Stimulated activated CD4-positive, alpha-beta T cell treated with anti-CD3 and anti-CD28 coated beads, Interleukin-1b, Interleukin-23, amount 100 ng/mL, for 4 hours (primary cell): ENCODE data around the gene UNC13A.
"Not testable (repeated sequence)": the region's sequence is repeated elsewhere in the genome, so short reads cannot be mapped to it uniquely, and the experiment has no call there.

ENCODE experiments used
- DNase-seq, 2 donors: peaks; one replicate each; pipeline ENCODE4 v3.0.0-alpha.2; 2020; ENCODE audit warnings: low read depth in 2 of 2

The UNC13A gene

DNA sequence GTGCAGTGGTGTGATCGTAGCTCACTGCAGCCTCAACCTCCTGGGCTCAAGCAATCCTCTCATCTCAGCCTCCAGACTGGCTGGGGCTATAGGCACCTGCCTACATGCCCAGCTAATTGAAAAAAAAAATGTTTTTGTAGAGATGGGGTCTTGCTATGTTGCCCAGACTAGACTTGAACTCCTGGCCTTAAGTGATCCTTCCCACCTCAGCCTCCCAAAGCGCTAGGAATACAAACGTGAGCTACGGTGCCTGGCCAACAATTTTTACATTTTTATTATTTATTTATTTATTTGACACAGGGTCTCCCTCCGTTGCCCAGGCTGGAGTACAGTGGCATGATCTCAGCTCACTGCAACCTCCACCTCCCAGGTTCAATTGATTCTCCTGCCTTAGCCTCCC is 117.9 kb downstream of the UNC13A start:
- DNase-seq: not testable (repeated sequence)

DNA sequence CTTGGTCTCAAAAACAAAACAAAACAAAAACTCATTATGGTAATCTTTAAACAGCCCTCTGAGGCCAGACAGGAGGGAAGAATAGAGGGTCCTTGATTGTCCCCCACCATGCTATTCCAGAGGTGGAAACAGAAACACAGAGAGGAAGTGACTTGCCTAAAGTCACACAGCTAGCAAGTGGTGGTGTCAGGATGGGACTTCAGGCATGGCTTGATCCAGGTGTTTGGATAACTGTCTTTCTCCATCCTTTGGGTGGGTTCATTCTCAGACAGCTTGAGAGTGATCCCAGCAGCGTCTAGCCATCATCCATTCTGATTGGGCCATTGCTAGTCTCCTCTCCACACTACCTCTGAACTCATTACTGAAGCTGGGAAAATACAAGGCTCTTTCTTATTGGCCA is 120.2 kb downstream of the UNC13A start:
- no peak for DNase-seq

- DNase-seq: no peak
Observed at GRCh38 chr19:17565611-17566010, 122.5 kb downstream of the UNC13A start.

- DNase-seq: no peak
Observed at GRCh38 chr19:17564781-17565180, 123.4 kb downstream of the UNC13A start.

DNA sequence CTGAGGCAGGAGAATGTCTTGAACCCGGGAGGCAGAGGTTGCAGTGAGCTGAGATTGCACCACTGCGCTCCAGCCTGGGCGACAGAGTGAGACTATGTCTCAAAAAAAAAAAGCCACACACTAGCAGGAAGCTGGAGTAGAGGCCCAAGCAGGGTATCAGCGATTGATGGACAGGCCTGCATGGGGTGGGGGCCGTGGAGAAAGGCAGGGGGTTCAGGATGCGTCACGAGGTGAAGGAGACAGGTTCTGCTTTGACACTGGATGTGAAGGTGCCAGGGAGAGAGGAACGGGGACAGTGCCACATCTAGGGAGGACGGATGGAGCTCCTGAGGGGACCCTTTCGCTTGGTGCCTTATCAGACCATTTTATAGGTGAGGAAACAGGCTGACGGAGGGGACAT is 125.6 kb downstream of the UNC13A start:
- DNase-seq: no peak

- no peak for DNase-seq
Observed at GRCh38 chr19:17562097-17562496, 126.1 kb downstream of the UNC13A start.

- DNase-seq: no peak
Observed at GRCh38 chr19:17560205-17560595, 128.0 kb downstream of the UNC13A start.

GRCh38 chr19:17557466-17557865 is 130.7 kb downstream of the UNC13A start:
- DNase-seq: no peak

DNA sequence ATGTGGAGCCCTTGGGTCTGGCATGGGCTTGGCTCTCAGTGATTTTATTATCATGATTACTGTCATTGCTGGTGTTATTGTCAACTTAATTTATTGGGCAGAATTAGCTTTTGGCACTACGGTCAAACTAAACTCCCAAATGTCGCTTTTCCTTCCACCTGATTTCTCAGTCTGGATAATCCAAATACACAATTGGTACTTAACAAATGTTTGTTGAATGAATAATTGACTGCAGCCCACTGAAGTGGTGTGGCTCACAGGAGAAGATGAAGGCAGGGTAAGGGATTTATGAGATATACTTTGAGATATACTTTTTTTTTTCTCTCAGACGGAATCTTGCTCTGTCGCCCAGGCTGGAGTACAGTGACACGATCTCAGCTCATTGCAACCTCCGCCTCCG is 131.2 kb downstream of the UNC13A start:
- no peak for DNase-seq

- peak; percentile 7 to 47 for DNase-seq
Observed at GRCh38 chr19:17555929-17556813, 132.0 kb downstream of the UNC13A start.

- DNase-seq: peak; percentile 99 to 100
Observed at GRCh38 chr19:17555480-17555928, 132.7 kb downstream of the UNC13A start, which contains the start of gene COLGALT1. COLGALT1 (plus strand) TSS chr19:17555649; CDS start chr19:17555714, 65 bp downstream.

DNA sequence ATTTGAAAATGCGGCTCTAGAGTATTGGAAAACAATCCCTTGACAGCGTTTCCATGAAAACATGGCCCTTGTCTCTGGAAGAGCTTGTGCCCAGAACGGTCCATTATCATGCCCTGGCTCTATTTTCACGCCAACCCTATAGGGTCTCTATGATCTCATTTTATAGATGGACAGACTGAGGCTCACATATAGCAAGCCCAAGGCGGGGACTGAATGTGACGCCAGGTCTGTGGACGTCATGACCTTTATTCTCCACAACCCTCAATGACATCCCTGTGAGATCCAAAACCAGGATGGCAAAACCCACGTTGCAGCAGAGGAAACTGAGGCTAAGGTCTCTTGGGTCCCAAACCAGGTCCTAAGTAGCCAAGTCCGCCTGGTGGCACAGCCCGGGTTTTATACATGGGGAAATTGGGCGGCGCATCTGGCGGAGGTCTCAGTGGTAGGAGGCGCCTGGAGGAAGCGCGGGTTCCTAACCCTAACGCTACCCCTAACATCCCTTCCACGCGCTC is 133.1 kb downstream of the UNC13A start:
- no peak for DNase-seq

- no peak for DNase-seq
Observed at GRCh38 chr19:17553256-17553655, 134.9 kb downstream of the UNC13A start.

DNA sequence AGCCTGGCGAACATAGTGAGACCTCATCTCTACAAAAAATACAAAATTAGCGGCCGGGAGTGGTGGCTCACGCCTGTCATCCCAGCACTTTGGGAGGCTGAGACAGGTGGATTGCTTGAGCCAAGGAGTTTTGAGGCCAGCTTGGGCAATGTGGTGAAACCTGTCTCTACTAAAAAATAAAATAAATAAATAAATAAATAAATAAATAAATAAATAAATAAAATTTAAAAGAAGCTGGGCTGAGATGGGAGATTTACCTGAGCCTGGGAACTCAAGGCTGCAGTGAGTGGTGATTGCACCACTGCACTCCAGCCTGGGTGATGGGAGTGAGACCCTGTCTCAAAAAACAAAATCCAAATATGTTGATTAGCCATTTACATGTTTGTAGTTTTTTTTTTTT is 135.4 kb downstream of the UNC13A start:
- not testable (repeated sequence) for DNase-seq
